AG04450 (cell line): Measurements from ENCODE around the gene RFTN1. TPM values are rescaled to one million over a fixed set of nuclear protein-coding genes. Genes with fewer than 3 reads are reported as not detected.

Experiments
- CTCF ChIA-PET: fragments of 300-600, 350-600 bp; formaldehyde crosslinking; extraction: SDS; loops from one replicate; lab custom pipeline; 2022; ENCODE audit warnings: antibody characterized with exemption, inconsistent platforms; lab: Charles Lee
- POLR2A ChIA-PET: fragments of 350-600 bp; formaldehyde crosslinking; extraction: SDS; loops from one replicate; lab custom pipeline; 2021; ENCODE audit warnings: antibody characterized with exemption, inconsistent platforms; lab: Yijun Ruan, JAX
- DNase-seq: peaks from one replicate; pipeline ENCODE4 v3.0.0-alpha.2; 2011; ENCODE audit warnings: low read depth, low spot score
- H3K27ac ChIP-seq: one replicate; pipeline ENCODE4 v1.5.1; 2012; ENCODE audit warnings: low read depth, low read length, control low read depth
- H3K27me3 ChIP-seq: one replicate; pipeline ENCODE4 v1.6.0; 2012; ENCODE audit warnings: low read length; ENCODE audit not compliant: control insufficient read depth, insufficient read depth
- H3K4me3 ChIP-seq: 2 replicates; pipeline ENCODE4 v1.5.1; 2011; ENCODE audit warnings: mild to moderate bottlenecking, low read depth, low read length, control low read depth
- H3K9me3 ChIP-seq: 2 replicates; pipeline ENCODE4 v1.5.1; 2012; ENCODE audit warnings: low read length; ENCODE audit not compliant: control insufficient read depth, insufficient read depth
- CTCF ChIP-seq: IDR thresholded peaks from 2 replicates; pipeline ENCODE4 v1.5.1; 2011; ENCODE audit warnings: low read depth, low read length, control low read depth, inconsistent platforms
- polyA plus RNA-seq: library from polyadenylated mRNA; depleted of rRNA; stranded (reverse); fragments of >200 nt; gene quantifications from 2 replicates; pipeline ENCODE4 v1.2.3, GENCODE V29; 2011

Gene RFTN1
- polyA plus RNA-seq, 1 experiment = 97.3 TPM

GRCh38 chr3:16307832-16308531 is 205.5 kb downstream of the RFTN1 start:
- ChIA-PET POLR2A (no interaction called here), CTCF (interaction anchor here (0.7 to 1.7 kb wide), 2 partner anchors 17 to 26 kb away, joined by 3 to 12 read pairs; no protein-coding TSS in a partner anchor)
- no peaks in the 10 kb centered on the region for H3K9me3 ChIP-seq
- H3K4me3 ChIP-seq = no peak overlapping the region
- H3K27me3 ChIP-seq = no peaks in the 10 kb centered on the region
- no peak for DNase-seq
- no peak overlapping the region for H3K27ac ChIP-seq
- no peak for TF ChIP-seq CTCF

- DNase-seq = no peak
- POLR2A ChIA-PET = no interaction called here
- Histone ChIP-seq H3K27me3 (no peaks in the 10 kb centered on the region), H3K9me3 (no peaks in the 10 kb centered on the region), H3K27ac (no peak overlapping the region), H3K4me3 (no peak overlapping the region)
- TF ChIP-seq CTCF = no peak
- CTCF ChIA-PET = interaction anchor here (0.9 to 1.2 kb wide), 3 partner anchors 11 to 245 kb away, joined by 3 read pairs; no protein-coding TSS in a partner anchor
These were observed 208.4 kb downstream of the RFTN1 start for GRCh38 chr3:16305111-16305541.

- Histone ChIP-seq H3K27me3 (no peaks in the 10 kb centered on the region), H3K4me3 (no peak overlapping the region), H3K9me3 (no peaks in the 10 kb centered on the region), H3K27ac (no peak overlapping the region)
- no peak for TF ChIP-seq CTCF
- POLR2A ChIA-PET = no interaction called here
- DNase-seq = no peak
- CTCF ChIA-PET = interaction anchor here (0.9 to 1.6 kb wide), 6 partner anchors 10 to 246 kb away, joined by 3 to 12 read pairs (median 3); no protein-coding TSS in a partner anchor
These were observed 209.2 kb downstream of the RFTN1 start for GRCh38 chr3:16304061-16305010.

GRCh38 chr3:16303037-16303575 is 210.4 kb downstream of the RFTN1 start:
- Histone ChIP-seq H3K4me3 (no peak overlapping the region), H3K27me3 (no peaks in the 10 kb centered on the region), H3K27ac (no peak overlapping the region), H3K9me3 (no peaks in the 10 kb centered on the region)
- DNase-seq = no peak
- ChIA-PET CTCF (interaction anchor here (1.0 to 1.6 kb wide), 2 partner anchors 13 to 215 kb away, joined by 3 to 12 read pairs; no protein-coding TSS in a partner anchor), POLR2A (no interaction called here)
- TF ChIP-seq CTCF = no peak
